Measurements from ENCODE around the gene EXOC3.
"Not testable (repeated sequence)": the region's sequence is repeated elsewhere in the genome, so short reads cannot be mapped to it uniquely, and the experiment has no call there.

EXOC3 gene

GRCh38 chr5:474840-475661, 32.1 kb downstream of the EXOC3 start:
- peak; percentile 28 for DNase-seq

DNA sequence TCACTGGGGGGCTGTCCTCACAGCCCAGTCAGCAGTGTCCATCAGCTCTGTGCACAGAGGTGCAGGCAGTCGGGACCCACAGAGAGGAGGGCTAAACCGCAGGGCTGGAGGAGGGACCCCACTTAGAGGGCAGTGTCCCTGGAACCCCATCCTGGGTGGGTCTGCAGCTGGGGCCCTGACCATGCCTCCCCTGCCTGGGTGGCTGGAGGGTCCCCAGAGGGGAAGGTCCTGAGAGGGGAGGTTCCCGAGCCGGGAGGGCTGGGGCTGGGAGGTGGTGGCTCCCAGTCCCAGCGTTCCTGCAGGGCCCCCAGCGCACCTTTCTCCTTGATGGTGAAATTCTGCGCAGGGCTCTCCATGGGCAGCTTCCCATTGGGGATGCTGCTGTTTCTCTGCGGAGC, 32.7 kb downstream of the EXOC3 start:
- DNase-seq: no peak

DNA sequence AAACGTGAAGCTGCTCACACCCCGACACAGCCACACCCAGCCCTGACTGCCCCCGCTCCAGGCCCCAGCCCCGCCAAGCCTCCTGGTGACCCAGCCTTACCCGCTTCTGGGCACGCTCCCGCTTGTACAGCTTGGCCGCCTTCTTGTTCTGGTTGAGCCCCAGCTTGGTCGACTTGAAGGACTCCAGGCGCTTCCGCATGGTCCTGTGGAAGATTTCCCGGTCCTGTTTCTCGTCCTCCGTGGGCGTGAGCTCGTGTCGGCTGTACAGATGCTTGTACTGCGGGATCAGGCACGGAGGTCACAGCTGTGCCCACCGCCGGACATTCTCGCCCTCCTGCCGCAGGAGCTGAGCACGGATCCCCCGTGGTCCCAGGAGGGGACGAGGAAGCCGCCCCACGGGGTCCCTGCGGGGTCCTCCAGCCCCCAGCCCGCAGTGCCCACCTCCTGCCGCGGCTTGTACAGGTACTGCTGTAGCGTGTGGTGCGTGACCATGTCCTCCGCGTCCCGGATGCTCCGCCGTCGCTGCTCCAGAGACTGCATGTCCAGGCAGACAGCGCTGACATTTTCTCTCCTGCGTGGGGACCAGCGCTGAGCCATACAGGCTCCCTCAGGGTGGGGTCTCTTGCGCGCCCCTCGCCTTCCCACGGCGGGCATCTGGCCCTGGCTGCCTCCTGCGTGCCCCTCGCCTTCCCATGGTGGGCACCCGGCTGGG, 33.3 kb downstream of the EXOC3 start:
- DNase-seq: no peak

DNA sequence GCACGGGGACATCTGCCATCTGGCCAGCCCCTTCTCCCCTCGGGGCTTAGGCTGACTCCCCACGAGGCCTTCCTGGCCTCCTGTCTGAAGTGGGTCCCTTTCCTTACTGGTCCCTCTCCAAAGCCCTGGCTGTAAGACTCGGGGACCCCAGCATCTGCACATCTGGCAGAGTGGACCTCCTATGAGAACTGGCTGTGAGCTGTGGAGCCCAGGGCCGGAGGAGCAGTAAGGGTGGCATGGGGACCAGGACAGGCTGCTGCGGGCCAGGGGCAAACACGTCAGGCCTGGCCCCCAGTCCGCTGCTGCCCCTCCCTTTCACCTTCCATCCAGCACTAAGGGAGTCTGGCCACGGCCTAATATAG, 33.8 kb downstream of the EXOC3 start:
- no peak for DNase-seq

GRCh38 chr5:477247-477646, 34.3 kb downstream of the EXOC3 start:
- no peak for DNase-seq

GRCh38 chr5:477871-478270, 34.9 kb downstream of the EXOC3 start:
- DNase-seq: no peak

- no peak for DNase-seq
Measured at GRCh38 chr5:478369-478981, 35.5 kb downstream of the EXOC3 start.

DNA sequence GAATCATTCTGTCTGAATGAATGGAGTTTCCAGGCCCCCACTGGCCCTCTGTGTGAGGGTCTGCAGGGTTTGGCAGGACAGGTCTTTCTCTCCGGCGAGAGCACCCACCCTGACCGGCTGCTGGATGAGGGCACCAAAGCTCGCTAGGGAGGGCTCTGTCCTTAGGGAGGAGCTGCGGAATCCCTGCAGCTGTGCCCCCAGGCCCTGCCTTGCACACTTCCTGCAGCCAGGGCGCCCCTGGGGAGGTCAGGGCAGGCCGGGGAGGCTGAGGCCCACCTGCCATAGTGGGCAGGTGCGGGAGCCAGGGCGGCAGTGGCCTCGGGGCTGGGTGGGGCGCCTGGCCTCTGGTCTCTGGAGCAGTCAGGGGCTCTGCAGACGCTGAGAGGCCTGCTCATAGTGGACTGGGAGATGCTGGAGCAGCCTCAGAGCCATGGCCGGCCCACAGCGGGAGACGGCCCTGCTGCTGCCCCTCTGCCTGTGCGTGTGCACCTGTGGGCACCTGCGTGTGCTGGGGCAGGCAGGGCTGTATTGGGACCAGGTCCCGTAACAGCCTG, 36.1 kb downstream of the EXOC3 start:
- no peak for DNase-seq

DNA sequence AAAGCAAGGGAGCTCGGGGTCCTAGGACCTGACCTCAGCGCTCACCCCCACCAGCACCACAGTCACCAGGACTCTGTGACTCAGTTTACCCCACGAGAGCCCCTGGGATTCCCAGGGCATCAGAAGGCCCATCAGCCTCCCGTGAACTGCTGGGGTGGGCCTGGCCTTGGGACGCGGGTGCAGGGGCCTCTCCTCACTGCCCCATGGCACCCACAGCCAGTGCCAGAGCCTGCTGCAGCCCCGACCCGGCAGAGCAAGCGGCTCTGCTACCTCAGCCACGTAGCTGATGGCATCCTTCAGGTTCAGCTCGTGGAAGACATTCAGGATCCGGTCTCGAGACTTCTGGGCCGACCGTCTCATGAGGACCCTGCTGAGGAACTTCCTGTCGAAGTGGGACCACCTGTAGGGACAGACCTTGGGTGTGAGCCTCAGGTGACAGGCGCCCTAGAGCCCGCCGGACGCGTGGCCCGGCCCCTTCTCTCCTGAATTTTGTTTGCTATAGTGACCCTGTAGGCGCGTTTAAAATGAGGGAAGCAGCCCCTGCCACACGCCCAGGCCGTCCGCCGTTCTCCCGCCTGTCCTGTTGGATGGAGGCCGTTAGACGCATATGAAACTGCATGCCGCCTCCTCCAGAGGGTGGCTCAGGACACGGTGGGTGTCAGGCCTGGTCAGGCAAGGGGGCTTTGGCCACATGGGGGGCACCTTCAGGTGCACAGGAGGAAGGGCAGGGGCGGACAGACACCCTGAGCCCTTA, 36.8 kb downstream of the EXOC3 start:
- DNase-seq: no peak

DNA sequence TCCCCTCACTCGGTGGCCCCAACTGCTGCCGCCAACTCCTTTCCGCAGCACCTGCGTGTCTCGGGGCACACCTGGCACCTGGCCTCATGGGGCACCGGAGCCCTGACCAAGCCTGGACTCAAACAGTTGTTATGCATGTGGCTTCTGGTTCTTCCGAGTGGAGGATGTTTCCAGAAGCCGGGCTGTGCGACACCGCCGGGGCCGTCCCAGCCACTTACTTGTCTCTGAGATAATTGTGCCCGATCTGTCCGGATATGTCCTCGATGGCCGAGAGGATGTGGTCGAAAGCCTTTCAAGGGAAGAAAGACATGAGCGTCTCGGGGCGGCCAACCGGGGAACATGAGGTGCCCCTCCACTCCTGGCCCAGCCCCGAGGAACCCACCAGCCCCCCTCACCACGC, 38.4 kb downstream of the EXOC3 start:
- DNase-seq: no peak

DNA sequence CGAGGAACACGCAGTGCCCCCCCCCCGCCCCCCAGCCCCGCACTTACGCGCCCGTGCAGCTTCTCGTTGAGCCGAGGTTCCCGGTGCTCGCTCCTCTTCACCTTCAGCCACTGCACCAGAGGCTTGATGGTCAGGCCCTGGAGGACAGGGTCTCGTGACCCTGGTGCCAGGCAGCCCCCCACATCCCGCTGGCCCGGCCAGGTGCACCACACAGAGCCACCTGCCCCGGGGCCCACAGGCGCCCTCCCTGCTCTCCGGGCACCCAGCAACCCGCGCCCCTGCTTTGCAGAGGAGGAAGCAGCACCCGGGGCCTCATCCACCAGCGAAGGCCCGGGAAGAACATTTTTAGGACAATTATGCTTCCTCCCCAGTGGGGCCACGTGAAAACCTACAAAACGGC, 39.0 kb downstream of the EXOC3 start:
- DNase-seq: no peak

DNA sequence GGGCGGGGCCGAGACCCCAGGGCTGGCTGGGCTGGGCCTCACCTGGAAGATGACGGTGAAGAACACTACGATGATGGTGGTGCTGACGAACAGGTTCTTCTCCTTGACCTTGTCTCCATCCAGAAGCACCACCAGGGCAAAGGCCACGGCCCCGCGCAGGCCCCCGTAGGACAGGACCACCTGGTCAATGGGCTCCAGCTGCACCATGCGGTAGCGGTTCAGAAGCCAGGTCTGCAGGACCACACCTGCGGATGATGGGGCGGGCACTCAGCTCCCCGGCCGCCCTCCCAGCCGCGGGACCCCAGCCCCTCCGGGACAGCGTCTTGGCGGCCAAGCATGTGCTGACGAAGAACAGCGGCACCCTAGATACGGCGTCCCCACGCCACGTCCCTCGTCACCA, 39.5 kb downstream of the EXOC3 start:
- DNase-seq: no peak

DNA sequence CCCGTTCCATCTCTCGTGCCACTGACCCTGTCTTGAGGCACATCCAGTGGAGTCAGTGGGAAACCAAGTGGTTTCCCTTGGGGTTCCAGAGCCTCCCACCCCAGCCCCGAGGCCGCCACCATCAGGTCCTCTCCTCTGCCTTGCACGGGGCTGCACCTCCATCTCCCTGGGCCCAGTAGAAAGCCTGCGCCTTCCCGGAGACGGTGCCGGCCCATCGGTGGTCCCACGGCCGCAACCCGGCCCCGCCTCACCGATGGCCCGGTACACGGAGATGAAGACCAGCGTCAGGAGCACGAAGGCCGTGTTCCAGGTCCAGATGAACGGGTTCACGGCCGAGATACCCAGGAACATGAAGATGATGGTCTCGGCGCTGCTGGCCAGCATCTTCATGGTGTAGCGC, 40.0 kb downstream of the EXOC3 start:
- no peak for DNase-seq

DNA sequence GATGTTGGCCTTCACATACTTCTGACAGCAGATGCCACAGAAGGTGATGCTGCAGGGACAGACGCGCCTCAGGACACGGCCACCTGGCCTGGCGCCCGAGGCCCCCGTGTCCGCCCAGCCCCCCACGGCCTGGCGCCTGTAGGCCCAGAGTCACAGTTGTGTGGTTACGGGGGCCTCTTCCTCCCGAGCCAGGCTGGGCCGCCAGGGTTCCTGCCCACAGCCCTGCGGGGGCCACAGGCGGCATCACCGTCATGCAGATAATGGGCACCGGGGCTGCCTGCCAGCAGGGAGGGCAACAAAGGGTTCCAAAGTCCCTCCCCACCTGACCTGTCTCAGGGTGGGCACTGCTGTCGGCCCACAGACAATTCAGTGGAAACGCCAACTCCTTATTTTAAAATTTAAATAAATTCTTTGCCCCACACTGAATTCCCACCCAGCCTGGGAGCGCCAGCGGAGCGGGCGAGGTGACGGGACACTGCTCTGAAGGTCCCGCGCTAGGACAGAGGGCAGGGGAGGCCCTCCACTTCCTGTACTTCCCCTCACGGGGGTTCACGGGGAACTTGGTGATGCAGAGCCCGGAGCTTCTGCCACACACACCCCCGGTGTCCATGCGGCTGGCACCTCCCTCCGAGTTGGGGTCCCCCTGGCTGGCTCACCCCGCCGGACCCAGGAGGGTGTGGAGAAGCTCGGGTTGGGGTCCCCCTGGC, 40.6 kb downstream of the EXOC3 start:
- DNase-seq: no peak

DNA sequence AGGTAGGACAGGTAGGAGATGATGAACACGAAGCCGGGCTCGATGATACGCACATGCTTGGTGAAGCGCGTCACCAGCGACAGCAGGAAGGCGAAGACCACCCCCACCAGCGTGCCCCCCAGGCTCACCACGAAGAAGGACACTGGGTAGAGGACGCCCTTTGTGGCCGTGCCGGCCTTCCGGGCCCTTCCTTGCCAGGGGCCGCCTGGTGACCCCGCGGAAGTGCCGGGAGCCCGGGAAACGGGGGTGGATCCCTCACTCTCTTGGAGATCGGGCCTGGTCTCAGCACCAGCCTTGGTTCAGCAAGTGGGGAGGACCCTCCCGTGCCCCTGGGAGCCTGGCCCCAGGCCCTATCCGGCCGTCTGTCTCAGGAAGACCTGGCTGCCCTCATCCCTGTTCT, 41.6 kb downstream of the EXOC3 start:
- DNase-seq: no peak

DNA sequence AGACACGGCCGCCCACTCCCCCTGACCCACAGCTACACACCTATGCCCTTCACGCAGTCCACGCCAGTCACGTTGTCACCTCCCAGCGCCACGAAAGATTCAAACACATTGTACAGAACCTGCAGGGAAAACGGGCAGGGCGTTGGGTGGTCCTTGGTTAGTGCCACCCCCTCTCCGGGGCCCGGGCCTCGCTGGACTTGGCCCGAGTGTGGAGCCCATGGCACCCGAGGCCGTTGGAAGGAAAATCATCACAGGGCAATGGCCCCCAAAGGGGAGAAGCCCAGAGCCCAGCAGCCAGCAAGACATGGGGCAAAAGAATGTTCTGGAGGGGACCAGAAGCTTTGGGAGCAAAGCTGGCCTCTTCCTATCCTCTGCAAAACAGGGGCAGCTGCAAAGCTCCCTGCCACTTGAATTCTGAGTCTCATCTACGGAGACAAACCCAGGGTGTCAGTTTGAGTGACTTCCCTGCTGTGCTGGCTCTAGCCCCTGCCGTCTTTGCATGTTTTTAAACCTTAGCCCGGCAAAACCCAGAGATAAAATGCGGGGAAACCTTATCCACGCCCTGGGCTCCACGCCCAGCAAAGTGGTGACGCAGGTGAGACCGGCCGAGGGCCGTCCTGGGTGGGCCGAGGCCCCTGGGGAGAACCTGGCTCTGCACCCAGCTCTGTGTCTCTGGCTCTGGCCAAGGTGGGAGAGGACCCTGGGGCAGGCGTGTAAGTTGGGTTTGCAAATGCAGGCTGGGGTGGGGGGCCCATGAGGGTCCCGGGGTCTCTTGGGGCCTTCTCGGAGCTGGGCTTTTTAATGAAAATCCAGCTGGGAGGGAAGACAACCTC, 42.4 kb downstream of the EXOC3 start:
- no peak for DNase-seq

DNA sequence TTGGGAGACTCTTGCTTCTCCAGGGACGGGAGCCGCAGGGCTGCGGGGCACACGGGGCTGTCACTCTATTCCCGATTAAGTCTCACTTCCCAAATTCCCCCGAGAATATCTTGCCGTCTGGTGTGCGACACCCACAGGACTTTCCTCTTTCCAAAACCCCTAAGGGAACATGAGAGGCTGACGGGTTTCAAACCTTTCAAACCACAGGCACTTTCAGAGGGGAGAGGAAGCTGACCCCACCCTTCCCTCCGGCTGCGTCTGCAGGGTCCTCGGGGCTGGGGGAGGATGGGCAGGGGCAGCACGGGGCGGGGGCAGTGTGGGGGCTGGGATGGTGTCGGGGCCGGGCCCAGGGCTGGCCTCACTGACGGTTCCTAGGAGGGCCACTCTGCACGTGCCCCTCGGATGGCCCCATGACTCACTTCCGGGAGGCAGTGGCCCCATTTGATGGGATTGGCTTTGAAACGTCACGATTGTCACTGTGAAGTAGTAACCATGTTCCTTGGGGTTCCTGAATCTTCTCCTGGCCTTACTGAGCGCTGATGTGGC, 43.0 kb downstream of the EXOC3 start:
- no peak for DNase-seq

GRCh38 chr5:486597-486996, 43.6 kb downstream of the EXOC3 start:
- DNase-seq: not testable (repeated sequence)

DNA sequence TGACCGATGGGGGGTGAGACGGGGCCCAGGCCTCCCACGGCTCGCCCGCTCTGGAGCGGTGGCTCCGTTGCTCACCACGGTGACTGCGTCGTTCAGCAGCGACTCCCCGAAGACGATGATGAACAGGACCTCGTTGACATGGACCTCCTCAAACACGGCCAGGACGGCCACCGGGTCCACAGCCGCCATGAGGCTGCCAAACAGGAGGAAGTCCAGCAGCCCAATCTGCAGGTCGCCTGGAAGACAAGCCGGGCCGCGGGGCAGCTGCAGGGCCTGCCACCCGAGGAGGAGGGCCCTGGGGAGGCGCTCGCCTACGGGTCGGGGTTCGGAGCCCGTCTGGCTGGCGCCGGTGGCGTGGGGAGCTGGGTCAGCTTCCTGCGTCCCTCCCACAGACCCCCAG, 45.3 kb downstream of the EXOC3 start:
- DNase-seq: no peak

- DNase-seq: no peak
Measured at GRCh38 chr5:488744-489688, 46.0 kb downstream of the EXOC3 start.

All from stimulated activated CD4-positive, alpha-beta T cell treated with anti-CD3 and anti-CD28 coated beads, Interleukin-4, amount 100 ng/mL, for 1 hour (primary cell).